T-helper 17 cell (primary cell): ENCODE measurements around the gene LRRC32. TPM values are rescaled to one million over a fixed set of nuclear protein-coding genes. Genes with fewer than 3 reads are reported as not detected.

Experiments used
- ATAC-seq: fragments of 150-1000 bp; cut with Tn5 transposase; 2 replicates; pipeline ENCODE4 v1.10.0; 2021; ENCODE audit warnings: mild to moderate bottlenecking, moderate library complexity
- DNase-seq, 3 donors: peaks; one replicate each; pipeline versions ENCODE4 v3.0.0 to v3.0.0-alpha.2; 2020 to 2021
- H3K9me3 ChIP-seq: one replicate; pipeline ENCODE4 v1.7.0; 2013; ENCODE audit warnings: low read length, mild to moderate bottlenecking; ENCODE audit not compliant: control insufficient read depth, poor library complexity, severe bottlenecking
- H3K27ac Mint-ChIP-seq: one replicate; pipeline ENCODE4 v1.8.0; 2022; ENCODE audit warnings: mild to moderate bottlenecking, moderate library complexity, mixed read lengths
- H3K27me3 Mint-ChIP-seq: one replicate; pipeline ENCODE4 v1.8.0; 2022; ENCODE audit warnings: mixed read lengths
- H3K36me3 Mint-ChIP-seq: one replicate; pipeline ENCODE4 v1.8.0; 2022; ENCODE audit warnings: low read depth, mixed read lengths
- H3K4me1 Mint-ChIP-seq: one replicate; pipeline ENCODE4 v1.8.0; 2022; ENCODE audit warnings: mild to moderate bottlenecking, mixed read lengths
- H3K4me3 Mint-ChIP-seq: one replicate; pipeline ENCODE4 v1.8.0; 2022; ENCODE audit warnings: mild to moderate bottlenecking, moderate library complexity, mixed read lengths
- total RNA-seq, 4 donors: library from RNA in 2 of 4; stranded (reverse) in 2 of 4; gene quantifications; one replicate each; pipeline ENCODE4 v1.2.3 and lab custom pipeline; 2022 to 2026

The LRRC32 gene
- total RNA-seq, 2 donors from 2014 or later = 3.2 to 11.5 TPM

DNA sequence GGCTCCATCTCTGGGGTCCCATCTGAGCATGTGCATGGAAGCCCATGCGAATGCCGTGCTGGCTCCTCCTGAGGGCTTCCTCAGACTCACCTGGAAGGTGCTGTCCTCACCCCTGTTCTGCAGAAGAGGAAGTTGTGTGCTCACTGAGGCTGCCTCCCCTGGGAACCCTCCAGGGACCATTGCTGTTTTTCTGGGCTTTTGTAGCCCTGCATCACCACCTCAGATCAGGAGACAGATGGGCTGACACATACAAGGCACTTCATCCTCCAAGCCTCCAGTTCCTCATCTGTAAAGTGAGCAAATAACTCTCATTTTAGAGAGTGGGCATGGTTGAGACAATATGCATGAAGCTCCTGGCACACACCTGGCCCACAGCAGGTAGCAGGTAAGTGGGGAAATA is 12.1 kb upstream of the LRRC32 start:
- DNase-seq = no peak
- no peaks in the 10 kb centered on the region for H3K9me3 ChIP-seq
- Mint-ChIP-seq H3K36me3 (no peaks in the 10 kb centered on the region), H3K27ac (no peak overlapping the region), H3K4me3 (no peak overlapping the region), H3K4me1 (peaks cover 21% of the 10 kb centered on the region), H3K27me3 (peaks cover 21% of the 10 kb centered on the region)
- ATAC-seq = no peak

DNA sequence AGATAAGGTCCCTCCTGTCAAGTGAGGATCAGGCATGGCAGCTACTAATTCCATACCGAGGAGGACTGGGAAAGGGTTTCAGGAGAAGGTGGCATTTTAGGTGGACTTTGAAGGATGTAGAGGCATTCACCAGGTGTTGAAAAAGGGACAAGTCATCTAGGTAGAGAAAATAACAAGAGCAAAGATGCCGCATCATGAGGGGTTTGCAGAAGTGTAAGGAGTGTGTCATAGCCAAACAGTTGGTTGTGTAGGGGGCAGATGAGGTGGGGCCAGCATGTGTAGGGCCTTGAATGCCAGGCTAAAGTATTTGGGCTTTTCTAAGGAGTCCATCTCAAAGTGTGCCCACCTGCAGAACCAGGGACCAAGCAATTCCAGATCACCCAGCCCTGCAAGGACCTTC is 11.6 kb upstream of the LRRC32 start:
- Mint-ChIP-seq H3K36me3 (no peaks in the 10 kb centered on the region), H3K27me3 (peaks cover 16% of the 10 kb centered on the region), H3K4me3 (no peak overlapping the region), H3K4me1 (peaks cover 22% of the 10 kb centered on the region), H3K27ac (no peak overlapping the region)
- no peak for DNase-seq
- no peaks in the 10 kb centered on the region for H3K9me3 ChIP-seq
- ATAC-seq = no peak

DNA sequence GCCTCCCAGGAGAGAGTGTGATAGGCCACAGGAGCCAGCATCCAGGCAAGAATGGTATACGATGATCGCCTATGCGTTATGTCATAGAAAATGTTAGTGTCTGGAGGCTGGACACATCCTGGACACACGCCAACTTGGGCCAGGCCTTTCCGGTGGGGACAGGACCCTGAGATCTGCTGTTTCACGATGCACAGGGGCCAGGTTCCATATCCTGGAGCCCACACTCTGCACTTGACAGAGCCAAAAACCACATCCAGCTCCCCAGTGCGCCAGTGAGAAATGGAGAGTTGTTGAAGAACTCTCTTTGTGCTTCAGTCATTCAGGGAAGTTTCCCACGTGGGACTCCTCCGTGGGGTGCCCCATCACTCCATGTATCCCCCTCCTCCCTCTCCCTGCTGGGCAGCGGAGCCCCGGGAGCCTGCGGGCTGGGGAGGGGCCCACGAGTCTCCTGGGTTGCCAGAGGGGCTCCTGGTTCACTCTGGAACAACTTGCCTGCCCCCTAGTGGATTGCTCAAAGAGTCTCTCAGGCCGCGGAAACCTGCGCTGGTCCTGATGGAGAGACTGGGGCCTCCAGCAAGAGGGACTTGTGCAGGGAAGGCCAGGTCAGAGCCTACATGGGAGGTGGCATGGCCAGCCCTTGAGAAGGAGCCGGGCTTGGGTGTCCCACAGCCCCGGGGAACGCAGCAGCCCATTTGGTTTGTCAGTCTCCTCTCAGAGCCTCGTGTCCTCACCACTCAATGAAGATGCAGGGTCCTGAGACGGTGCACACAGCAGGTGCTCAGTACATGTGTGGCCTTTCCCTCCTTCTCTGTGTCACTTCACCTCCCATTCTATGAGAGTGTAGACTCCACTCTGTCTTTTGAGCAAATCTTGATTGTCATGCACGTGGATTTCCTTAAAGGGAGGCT is 10.2 kb upstream of the LRRC32 start:
- H3K27me3 Mint-ChIP-seq = peaks cover 22% of the 10 kb centered on the region
- H3K27ac Mint-ChIP-seq = peak overlapping the region; percentile 57
- H3K4me3 Mint-ChIP-seq = no peak overlapping the region
- peak; percentile 75 for ATAC-seq
- no peaks in the 10 kb centered on the region for H3K36me3 Mint-ChIP-seq
- peaks cover 14% of the 10 kb centered on the region for H3K4me1 Mint-ChIP-seq
- peak; percentile 29 to 55 (median 32) for DNase-seq
- H3K9me3 ChIP-seq = no peaks in the 10 kb centered on the region

DNA sequence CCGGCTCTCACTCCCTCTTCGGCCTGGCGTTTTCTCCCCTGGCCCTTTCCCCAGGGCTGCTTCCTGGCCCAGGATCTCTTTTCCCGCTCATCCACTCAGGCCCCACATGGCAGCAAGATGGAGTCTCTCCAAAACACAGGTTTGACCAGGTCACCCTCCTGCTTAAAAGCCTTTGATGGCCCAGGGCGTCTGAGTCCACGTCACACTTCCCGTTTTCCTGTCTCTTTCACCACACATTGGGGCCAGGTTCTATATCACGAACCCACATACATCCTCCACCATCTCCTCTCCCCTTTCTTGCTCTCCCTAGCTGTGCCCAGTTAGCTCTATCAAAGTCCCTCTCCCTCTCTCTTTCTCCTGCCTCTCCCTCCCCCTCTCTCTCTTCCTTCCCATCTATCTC is 7.8 kb upstream of the LRRC32 start:
- H3K9me3 ChIP-seq = no peaks in the 10 kb centered on the region
- H3K36me3 Mint-ChIP-seq = no peaks in the 10 kb centered on the region
- DNase-seq (no peak), ATAC-seq (no peak)
- peak overlapping the region; percentile 9 for H3K4me3 Mint-ChIP-seq
- H3K27ac Mint-ChIP-seq = no peak overlapping the region
- H3K4me1 Mint-ChIP-seq = peaks cover 14% of the 10 kb centered on the region
- H3K27me3 Mint-ChIP-seq = peaks cover 17% of the 10 kb centered on the region

DNA sequence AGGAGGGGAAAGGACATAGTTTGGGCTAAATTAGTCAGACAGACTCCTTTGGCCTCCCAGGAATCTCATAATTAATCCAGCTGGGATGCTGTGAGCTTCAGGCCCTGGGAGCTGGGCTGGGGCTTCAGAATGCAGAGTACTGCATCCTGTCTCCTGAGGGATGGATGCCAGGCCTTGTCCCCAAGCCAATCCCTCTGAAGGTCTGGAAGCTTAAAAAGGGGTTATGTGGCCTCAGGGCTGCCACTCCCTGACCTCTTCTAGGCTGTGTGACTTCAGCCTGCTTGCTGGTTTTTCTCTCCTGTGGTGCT is 6.9 kb upstream of the LRRC32 start:
- Mint-ChIP-seq H3K27me3 (peaks cover 17% of the 10 kb centered on the region), H3K4me1 (peaks cover 19% of the 10 kb centered on the region), H3K4me3 (no peak overlapping the region), H3K27ac (no peak overlapping the region), H3K36me3 (no peaks in the 10 kb centered on the region)
- no peak for DNase-seq
- no peaks in the 10 kb centered on the region for H3K9me3 ChIP-seq
- no peak for ATAC-seq

DNA sequence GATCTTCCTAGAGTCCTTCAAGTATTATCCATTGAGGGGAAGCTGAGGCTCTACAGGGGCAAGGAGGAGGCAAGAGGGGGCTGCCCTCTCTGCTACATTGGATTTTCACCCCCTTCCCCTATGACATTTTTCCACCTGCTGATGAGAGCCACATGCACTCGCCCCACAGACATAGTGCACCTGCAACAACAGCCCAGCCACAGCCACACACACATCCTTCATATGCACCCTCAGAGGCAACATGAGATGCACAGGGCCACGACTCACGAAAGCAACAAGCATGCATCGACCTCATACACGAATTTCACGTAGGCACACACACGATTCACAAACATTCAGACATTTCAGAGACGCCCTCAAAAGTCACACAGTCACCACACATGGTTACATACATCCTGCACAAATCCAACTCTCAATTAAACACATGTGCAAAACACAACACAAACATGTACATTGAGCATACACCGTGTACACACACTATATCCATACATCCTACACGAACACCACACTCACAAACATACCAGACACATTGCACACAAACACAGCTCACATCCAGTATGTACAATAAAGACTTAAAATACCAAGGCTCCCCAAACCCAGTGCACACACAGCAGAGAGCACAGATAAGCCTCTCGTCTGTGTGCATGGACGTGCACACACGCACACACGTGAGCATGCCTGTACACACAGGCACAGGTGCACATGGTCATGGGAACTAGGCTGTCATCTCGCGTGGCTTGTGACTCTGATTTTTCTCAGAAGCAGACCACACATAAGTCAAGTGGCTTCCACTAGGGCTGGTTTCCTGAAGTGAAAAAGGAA is 6.3 kb upstream of the LRRC32 start:
- no peaks in the 10 kb centered on the region for H3K9me3 ChIP-seq
- no peak overlapping the region for H3K27ac Mint-ChIP-seq
- H3K4me3 Mint-ChIP-seq = no peak overlapping the region
- ATAC-seq (no peak), DNase-seq (no peak)
- H3K4me1 Mint-ChIP-seq = peaks cover 19% of the 10 kb centered on the region
- no peaks in the 10 kb centered on the region for H3K36me3 Mint-ChIP-seq
- peaks cover 14% of the 10 kb centered on the region for H3K27me3 Mint-ChIP-seq

DNA sequence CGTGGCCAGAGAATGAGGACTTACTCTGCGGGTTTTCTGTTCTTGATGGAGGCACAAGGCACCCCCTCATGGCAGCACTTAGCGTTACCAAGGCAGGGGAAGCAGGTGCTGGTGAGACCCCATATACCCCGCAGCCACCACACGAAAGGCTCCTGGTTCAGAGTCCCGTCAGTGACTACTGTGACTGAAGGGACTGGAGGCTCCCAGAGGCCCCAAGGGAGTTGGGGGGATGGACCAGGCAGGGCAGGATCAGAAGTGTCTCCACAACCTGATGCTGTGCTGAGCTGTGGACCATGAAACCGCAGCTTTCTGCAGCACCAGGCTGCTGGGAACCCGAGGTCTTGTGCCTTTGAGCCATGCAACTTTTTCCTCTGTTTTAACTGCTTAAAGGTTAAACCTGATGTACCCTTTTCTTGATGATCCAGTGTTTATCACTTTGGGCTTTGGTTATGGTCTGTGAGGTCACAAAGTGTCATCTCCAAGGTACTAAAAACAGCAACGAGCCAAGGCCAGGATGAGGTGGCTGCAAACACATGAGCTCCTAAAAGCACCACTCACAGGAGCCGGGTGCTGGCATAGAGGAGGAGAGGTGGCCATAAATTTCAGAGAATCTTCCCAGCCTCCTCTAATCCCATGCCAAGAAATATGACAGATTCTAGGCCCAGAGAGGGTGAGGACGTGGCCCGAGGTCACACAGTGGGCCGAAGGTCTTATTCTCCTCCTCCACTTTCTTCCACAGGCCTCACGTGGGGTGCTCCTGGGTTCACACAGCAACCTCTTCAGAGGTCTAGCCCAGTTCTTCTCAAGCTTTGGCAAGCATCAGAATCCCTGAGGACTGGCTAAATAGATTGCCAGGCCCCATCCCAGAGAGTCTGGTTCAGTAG is 4.2 kb upstream of the LRRC32 start:
- no peak for DNase-seq
- Mint-ChIP-seq H3K4me3 (no peak overlapping the region), H3K27ac (no peak overlapping the region), H3K36me3 (no peaks in the 10 kb centered on the region), H3K4me1 (peaks cover 22% of the 10 kb centered on the region), H3K27me3 (peaks cover 9% of the 10 kb centered on the region)
- ATAC-seq = no peak
- H3K9me3 ChIP-seq = no peaks in the 10 kb centered on the region

DNA sequence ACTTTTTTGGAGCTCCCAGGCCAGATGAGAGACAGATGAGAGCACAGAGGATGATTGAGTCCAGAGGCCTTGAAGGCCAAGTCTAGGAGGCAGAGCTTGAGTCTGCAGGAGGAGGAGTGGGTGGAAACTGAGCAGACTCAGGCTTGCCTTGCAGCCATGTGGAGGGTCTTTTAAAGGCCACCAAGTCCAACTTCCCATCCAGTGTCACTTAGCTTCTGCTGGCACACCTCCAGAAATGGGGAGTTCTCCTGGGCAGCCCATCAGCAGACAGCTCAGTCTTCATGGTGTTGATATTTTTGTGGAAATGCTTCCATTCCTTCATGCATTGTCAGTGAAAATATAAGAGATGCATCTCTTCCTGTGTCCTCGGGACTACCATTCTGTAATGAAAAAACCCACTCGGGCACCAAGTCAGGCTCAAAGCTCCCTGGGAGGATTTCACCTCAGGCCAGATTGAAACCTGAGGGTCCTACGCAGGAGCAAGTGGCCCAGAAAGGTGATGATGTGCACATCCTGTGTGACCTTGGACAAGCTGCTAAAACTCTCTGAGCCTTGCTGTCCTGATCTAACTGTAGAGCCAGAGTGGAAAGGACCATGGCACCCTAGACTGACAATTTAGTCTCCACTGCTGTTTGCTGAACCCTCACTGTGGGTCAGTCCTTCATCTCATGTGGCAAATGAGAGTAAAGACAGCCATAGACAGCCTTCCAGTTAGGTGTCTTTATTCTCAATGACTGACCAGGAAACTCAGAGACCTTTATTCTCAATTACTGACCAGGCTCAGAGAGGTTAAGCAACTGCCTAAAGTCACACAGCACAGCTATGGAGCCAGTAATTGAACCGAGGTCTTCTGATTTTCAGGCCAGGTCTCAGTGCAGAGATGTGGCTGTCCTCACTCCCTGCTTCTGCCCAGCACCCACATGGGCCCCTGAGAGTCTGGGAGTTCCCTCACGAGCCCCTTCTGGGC is 2.9 kb upstream of the LRRC32 start:
- Mint-ChIP-seq H3K36me3 (peaks cover under 1% of the 10 kb centered on the region), H3K27ac (peak overlapping the region; percentile 84), H3K27me3 (peaks cover 21% of the 10 kb centered on the region), H3K4me3 (peak overlapping the region; percentile 80), H3K4me1 (peaks cover 27% of the 10 kb centered on the region)
- no peak for DNase-seq
- ATAC-seq = peak; percentile 13
- no peaks in the 10 kb centered on the region for H3K9me3 ChIP-seq

DNA sequence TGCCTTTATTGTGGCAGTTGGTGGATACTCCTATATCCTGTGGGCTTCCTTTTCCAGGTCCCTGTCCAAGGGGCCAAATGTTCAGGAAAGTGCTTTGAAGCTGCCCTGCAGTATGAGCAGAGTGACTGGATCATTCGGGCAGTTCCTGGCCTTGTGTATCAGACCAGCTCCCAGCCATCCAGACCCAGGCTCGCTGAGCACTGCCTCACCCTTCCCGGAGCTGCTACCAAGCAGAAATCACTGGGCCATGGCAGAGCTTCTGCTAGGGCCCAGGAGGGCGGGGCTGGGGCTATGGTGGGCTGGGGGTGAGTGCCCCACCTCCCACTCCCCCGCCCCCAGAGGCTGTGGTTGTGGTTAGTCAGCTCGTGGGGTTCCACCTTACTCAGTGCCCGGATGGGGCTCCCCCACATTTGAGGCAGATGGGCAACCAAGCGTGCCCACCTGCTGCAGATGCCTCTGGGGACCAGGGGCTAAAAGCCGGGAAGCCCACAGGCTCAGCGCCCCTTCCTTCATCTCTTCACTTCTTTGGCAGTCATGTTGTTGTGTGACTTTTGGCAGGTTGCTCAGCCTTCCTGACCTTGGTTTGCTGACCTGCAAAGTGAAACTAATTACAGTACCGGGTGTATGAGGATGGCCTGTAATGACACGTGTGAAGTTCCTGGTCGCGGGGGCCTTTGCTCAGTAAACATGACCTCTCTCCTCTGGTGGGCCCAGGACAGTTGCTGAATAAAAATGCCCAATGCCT is 2.1 kb upstream of the LRRC32 start:
- Mint-ChIP-seq H3K4me1 (peaks cover 31% of the 10 kb centered on the region), H3K27me3 (peaks cover 30% of the 10 kb centered on the region)
- peak; percentile 81 for ATAC-seq

DNA sequence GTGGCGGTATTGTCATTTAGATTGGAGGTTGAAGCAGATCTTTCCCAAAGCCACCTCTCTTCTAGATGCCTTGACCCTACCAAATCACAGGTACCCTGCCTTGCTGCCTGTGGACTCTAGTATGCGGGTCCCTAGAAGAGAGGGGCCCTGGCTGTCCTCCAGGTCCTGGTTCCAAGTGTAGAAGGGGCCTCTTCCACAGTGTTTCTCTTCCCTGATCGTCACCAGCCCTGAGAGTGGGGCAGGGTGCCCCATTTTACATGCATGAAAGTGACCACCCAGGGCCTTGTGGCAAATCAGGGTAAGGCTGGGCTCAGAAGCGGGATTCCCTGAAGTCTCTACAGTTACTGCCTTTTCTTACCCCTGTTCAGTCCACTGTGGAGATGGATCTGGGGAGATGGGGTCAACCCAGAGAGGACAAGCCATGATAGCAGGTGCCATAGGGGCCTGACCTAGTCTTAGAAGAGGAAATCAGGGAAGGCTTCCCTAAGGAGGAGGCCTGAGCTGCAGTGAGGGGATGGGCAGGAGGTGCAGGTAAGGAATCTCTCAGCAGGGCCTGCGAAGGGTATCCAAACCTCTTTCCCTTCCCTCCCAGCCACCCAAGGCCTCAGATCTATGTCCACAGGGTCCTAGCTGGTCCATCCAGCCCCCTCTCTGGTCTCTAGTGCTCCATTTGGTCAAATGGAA is 1.2 kb upstream of the LRRC32 start:
- Mint-ChIP-seq H3K27ac (peak overlapping the region; percentile 84), H3K36me3 (peaks cover 5% of the 10 kb centered on the region), H3K4me3 (peak overlapping the region; percentile 72), H3K27me3 (peaks cover 27% of the 10 kb centered on the region), H3K4me1 (peaks cover 30% of the 10 kb centered on the region)
- no peaks in the 10 kb centered on the region for H3K9me3 ChIP-seq
- DNase-seq (no peak), ATAC-seq (no peak)

More for the DNA sequence above, 2.1 kb upstream of the LRRC32 start:
- no peaks in the 10 kb centered on the region for H3K9me3 ChIP-seq
- Mint-ChIP-seq H3K36me3 (peaks cover 5% of the 10 kb centered on the region), H3K4me3 (peak overlapping the region; percentile 80), H3K27ac (peak overlapping the region; percentile 84)
- no peak for DNase-seq

DNA sequence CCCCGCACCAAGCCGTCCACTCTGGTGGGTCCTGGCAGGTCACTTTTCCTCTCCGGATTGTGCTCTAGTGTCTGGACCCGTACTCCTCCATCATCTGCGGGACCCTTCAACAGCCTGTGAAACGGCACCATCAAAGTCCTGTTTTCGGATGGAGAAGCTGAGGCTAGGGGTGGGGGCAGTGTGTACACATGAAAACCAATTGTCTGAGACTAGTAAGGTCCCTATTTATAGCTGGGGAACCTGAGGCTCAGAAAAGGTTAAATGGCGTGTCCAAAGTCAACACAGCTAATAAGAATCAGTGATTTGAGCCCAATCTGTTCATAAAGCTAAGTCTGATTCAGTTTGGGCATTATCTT is 668 bp upstream of the LRRC32 start:
- H3K27me3 Mint-ChIP-seq = peaks cover 24% of the 10 kb centered on the region
- H3K9me3 ChIP-seq = no peaks in the 10 kb centered on the region
- peak overlapping the region; percentile 72 for H3K4me3 Mint-ChIP-seq
- peaks cover 5% of the 10 kb centered on the region for H3K36me3 Mint-ChIP-seq
- ATAC-seq (no peak), DNase-seq (no peak)
- H3K27ac Mint-ChIP-seq = no peak overlapping the region
- H3K4me1 Mint-ChIP-seq = peaks cover 34% of the 10 kb centered on the region
